Activated CD4-positive, alpha-beta T cell treated with anti-CD3 and anti-CD28 coated beads, Interleukin-2, amount 50 U/mL, for 48 hours (primary cell): ENCODE results near the gene ARCN1.

Experiments
- DNase-seq, 2 experiments: peaks; one replicate each; pipeline ENCODE4 v3.0.0-alpha.2; 2020

ARCN1 gene

GRCh38 chr11:118643142-118643994 lies 71.2 kb downstream of the ARCN1 start:
- DNase-seq: no peak

GRCh38 chr11:118643995-118644345 lies 71.8 kb downstream of the ARCN1 start:
- DNase-seq: no peak

- no peak for DNase-seq
Measured at GRCh38 chr11:118644496-118644895, 72.3 kb downstream of the ARCN1 start.

- no peak for DNase-seq
Measured at GRCh38 chr11:118645066-118645715, 73.0 kb downstream of the ARCN1 start.

- DNase-seq: no peak
Measured at GRCh38 chr11:118646393-118646792, 74.2 kb downstream of the ARCN1 start.

- no peak for DNase-seq
Measured at GRCh38 chr11:118648291-118648690, 76.1 kb downstream of the ARCN1 start.

GRCh38 chr11:118649941-118650340 lies 77.7 kb downstream of the ARCN1 start:
- DNase-seq: no peak

GRCh38 chr11:118650366-118650765 lies 78.2 kb downstream of the ARCN1 start:
- DNase-seq: no peak

- no peak for DNase-seq
Measured at GRCh38 chr11:118651820-118652219, 79.6 kb downstream of the ARCN1 start.
